HG02798 (cell line): ENCODE measurements around the gene RNF213.
"Not testable (repeated sequence)": the region's sequence is repeated elsewhere in the genome, so short reads cannot be mapped to it uniquely, and the experiment has no call there.

Source experiments
- ATAC-seq: cut with Tn5 transposase; IDR thresholded peaks from one replicate; pipeline ENCODE4 v1.9.1; 2021; ENCODE audit warnings: mild to moderate bottlenecking; ENCODE audit not compliant: unreplicated experiment, poor library complexity

The RNF213 gene

GRCh38 chr17:80248001-80248893 is 12.4 kb upstream of the RNF213 start:
- no peak for ATAC-seq

DNA sequence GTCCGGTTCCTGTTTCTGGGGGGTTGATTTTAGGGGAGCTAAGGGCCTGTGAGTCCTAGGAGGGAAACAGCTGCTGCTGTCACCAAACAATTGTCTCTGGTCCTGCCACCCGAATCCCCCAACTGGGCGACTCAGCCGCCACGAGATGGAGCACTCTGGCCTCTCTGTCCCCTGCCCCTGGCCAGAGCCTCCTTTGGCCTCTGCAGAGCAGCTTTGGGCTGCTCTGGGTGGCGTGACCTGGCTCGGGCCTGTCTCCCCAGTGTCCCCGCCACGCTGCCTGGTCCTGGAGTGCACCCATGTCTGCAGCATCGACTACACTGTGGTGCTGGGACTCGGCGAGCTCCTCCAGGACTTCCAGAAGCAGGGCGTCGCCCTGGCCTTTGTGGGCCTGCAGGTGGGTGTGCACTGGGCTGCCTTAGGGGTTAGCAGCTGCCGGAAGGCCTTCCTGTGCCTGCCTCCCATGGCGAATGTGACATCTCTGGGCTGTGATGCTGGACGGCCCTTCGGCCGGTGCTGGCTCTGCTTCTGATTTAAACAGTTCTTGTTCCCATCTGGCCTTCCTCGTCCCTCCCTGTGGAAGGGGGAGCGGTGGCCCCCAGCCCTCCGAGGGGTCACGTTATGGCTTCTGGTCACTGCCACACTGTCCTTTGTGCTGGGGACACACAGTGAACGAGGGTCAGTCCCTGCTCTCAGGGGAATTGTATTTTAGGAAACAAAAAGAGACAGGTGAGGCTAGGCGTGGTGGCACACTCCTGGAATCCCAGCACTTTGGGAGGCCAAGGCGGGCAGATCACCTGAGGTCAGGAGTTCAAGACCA is 11.6 kb upstream of the RNF213 start:
- no peak for ATAC-seq

- no peak for ATAC-seq
Measured at GRCh38 chr17:80251966-80252365, 8.7 kb upstream of the RNF213 start.

DNA sequence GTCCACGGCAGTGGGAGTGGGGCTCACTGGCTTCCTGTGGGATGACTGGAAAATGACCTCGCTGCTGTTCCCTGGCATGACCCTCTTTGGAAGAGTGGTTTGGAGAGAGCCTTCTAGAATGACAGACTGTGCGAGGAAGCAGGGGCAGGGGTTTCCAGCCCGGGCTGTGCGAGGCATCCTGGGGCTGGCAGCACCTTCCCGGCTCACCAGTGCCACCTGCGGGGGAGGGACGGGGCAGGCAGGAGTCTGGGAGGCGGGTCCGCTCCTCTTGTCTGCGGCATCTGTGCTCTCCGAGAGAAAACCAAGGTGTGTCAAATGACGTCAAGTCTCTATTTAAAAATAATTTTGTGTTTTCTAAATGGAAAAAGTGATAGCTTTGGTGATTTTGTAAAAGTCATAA is 7.8 kb upstream of the RNF213 start:
- ATAC-seq: no peak

GRCh38 chr17:80253631-80254395 is 6.8 kb upstream of the RNF213 start:
- no peak for ATAC-seq

GRCh38 chr17:80254396-80255251 is 6.0 kb upstream of the RNF213 start:
- ATAC-seq: peak; percentile 52

DNA sequence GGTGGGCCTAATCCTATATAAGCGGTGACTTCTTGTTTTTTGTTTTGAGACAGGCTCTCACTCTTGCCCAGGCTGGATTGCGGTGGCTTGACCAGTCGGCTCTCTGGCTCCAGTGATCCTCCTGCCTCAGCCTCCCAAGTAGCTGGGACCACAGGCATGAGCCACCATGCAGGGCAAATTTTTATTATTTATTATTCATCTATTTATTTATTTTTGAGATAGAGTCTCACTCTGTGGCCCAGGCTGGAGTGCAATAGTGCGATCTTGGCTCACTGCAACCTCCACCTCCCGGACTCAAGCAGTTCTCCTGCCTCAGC is 4.7 kb upstream of the RNF213 start:
- no peak for ATAC-seq

DNA sequence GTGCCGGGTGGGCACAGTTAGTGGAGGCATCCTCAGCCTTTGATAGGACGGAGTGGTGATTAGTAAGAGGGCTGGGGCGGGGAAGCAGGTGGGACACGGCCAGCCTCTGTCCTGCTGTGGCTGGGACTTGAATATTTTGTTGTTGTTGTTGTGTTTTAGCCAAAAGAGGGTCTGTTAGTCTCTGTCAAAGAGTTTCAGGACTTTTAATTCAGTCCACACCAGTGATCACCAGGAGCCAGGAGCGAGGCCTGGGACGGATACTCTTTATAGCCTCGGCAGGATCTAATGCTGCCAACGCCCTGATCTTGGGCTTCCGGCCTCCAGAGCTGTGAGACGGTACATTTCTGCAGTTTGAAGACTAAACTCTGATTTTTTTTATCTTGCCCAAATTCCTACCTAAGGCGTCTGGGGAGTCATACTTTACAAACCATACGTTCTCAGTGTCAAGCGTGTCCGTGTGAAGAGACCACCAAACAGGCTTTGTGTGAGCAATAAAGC is 2.9 kb upstream of the RNF213 start:
- no peak for ATAC-seq

DNA sequence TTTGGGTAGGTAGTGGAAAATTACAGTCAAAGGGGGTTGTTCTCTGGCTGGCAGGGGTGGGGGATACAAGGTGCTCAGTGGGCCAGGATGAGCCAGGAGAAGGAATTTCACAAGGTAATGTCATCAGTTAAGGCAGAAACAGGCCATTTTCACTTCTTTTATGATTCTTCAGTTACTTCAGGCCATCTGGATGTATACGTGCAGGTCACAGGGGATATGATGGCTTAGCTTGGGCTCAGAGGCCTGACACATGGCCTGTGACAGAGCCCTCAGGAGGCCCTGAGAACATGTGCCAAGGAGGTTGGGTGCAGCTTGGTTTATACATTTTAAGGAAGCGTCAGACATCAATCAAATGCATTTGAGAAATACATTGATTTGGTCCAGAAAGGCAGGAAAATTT is 2.4 kb upstream of the RNF213 start:
- ATAC-seq: not testable (repeated sequence)

DNA sequence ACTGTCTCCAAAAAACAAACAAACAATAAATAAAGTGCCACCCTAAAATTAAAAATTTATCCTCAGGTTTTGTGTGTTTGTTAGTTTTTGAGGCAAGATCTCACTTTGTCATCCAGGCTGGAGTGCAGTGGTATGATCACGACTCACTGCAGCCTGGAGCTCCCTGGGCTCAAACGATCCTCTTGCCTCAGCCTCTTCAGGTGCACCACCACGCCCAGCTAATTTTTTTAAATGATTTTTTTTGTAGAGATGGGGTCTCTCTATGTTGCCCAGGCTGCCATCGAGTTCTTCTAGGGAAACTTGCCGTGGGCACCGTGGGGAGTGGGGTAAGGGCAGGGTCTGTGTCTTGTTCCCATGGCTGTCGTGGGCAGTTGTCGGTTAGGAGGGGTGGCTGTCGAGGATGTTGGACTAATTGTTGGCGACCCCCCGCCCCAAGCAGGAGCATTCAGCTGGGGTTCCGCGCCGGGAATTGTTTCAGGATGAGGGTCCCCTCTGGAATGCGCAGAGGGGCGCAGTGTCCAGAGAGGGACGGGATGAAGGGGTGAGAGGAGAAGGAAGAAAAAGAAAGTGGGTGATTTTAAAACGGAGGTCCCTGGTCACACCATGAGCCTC is 1.1 kb upstream of the RNF213 start:
- no peak for ATAC-seq

GRCh38 chr17:80260069-80260535 is 550 bp upstream of the RNF213 start:
- peak; percentile 58 for ATAC-seq

DNA sequence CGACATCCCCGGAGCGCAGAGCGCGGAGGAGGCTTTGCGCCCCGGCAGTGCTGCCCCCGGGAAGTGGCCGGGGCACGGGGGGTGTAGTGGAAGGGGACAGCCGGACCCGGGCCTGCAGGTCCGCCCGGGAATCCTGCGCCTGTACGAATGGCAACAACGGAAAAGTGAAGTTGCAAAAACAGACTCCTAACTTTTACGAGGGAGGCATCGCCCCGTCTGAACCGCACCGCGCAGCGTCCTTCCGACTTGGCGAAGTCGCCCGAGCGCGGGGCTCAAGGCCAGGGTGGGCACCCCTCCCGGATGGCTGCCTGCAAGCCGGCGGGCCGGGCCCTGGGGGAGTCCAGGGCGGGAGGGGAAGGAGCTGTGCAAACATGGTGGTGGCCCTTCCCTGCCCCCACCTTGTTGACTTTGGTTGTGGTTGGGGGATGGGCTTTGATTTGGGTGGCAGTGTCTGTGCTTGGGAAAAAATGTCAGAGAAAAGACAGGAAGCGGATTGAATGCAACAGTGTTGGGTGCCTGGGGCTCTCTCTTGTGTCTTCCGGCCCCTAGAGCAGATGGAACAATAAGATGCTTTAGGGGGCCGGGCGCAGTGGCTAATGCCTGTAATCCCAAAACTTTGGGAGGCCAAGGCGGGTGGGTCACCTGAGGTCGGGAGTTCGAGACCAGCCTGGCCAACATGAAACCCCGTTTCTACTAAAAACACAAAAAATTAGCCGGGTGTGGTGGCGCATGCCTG is 675 bp downstream of the RNF213 start:
- ATAC-seq: no peak

GRCh38 chr17:80261895-80262279 is 1.2 kb downstream of the RNF213 start:
- no peak for ATAC-seq

DNA sequence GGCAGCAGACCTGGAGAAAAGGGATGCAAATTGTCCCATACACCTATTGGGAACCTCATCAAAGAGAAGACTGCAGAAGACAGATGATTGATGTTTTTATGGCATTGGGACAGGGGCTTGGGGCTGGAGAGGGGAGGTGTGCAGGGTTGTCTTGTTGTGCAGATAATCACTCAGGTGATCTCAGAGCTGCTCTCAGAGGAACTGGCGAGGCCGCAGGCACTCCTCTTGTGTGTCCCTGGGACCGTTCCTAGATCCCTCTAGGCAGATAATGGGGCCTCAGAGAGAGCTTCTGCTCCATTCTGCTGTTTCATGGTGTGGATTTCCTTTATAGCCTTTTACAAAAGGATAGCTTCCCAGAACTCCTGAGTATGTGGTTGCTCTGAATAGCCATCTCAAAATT is 1.6 kb downstream of the RNF213 start:
- ATAC-seq: no peak

DNA sequence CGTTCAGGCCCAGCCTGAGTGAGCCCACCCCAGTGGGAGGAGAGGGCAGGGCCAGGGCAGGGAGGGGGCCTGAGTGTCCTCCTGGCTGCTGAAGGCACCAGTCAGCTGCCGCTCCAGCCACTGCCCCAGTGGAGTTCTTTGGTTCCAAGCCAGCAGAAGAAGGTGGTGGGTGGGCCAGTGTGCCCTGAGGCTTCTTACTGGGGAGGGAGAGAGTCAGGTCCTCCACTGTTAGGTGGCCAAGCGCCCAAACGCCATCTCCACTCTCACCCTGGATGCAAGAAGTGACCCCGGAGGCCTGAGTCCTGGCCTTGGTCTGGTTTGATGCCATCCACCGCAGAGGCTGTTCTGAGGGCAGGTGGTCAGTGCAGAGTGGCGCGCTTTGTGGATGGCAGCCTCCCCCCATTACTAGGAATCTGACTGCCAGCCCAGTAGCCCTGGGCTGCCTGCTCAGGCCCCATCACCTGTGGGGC is 2.2 kb downstream of the RNF213 start:
- ATAC-seq: no peak

DNA sequence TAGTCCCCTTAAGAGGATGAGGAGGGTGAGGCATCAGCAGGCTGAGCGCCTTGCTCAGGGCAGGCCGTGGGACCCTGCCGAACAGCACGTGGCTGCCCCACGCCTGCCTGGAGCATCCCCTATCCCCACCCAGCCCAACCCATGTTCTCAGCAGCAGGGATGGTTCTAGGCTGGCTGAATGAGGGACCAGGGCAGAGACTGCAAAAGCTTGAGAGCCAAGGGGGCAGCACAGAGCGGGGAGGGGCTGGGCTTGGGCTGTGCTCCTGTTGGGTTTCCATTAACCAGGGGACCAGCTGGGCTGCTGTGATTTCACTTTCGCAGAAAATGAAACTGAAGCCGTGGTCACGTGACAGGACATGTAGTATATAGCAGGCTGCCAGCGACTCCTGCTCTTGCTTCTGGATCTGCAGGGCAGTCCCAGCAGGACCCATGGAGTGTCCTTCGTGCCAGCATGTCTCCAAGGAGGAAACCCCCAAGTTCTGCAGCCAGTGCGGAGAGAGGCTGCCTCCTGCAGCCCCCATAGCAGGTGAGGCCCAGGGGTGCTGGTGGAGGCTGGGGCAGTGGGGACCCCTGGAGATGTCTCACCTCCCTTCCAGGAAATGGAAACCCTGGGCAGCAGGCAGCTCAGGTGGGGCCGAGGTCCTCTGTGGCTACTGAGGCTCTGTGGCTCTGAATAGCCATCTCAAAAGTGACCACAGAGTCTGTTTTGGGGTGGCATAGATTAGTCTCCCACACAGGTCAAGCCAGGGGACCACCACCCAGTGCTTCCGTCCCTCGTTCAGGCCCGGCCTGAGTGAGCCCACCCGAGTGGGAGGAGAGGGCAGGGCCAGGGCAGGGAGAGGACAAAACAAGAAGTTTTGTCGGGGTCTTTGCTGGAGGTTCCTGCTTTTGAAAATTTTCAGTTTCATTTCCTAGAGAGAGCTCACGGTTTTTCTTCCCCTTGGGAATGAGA is 2.9 kb downstream of the RNF213 start:
- peak; percentile 32 for ATAC-seq
